ENCODE measurements around the gene E4F1. TPM values are rescaled to one million over a fixed set of nuclear protein-coding genes. Genes with fewer than 3 reads are reported as not detected.

Gene E4F1
- polyA plus RNA-seq, 2 donors: 19.9 to 31.0 TPM

GRCh38 chr16:2187212-2187611 lies 36.2 kb upstream of the E4F1 start:
- Histone ChIP-seq H3K4me3 (ENCODE audit: low read depth in 1 of 2, low read length in 2 of 2) (no peak overlapping the region), H3K36me3 (ENCODE audit: control insufficient read depth in 2 of 2, insufficient read depth in 2 of 2, low read length in 1 of 2) (no peaks in the 10 kb centered on the region), H3K27me3 (ENCODE audit: control insufficient read depth in 1 of 2, insufficient read depth in 2 of 2, low read length in 2 of 2) (no peaks in the 10 kb centered on the region), H3K27ac (ENCODE audit: low read depth in 2 of 2, low read length in 1 of 2) (no peak overlapping the region), H3K4me1 (ENCODE audit: control insufficient read depth in 2 of 2, insufficient read depth in 2 of 2, low read length in 1 of 2) (peaks cover 0 to 7% of the 10 kb centered on the region in 2 donors), H3K9me3 (ENCODE audit: control insufficient read depth in 2 of 2, insufficient read depth in 1 of 2, low read depth in 1 of 2, low read length in 1 of 2) (peaks cover 0 to under 1% of the 10 kb centered on the region in 2 donors)
- 78% methylated on average over 17 of the region's 17 CpGs for WGBS, 2 donors

- peaks cover 0 to 7% of the 10 kb centered on the region in 2 donors for H3K4me1 ChIP-seq (ENCODE audit: control insufficient read depth in 2 of 2, insufficient read depth in 2 of 2, low read length in 1 of 2)
- no peak overlapping the region for H3K27ac ChIP-seq (ENCODE audit: low read depth in 2 of 2, low read length in 1 of 2)
- no peak overlapping the region for H3K4me3 ChIP-seq (ENCODE audit: low read depth in 1 of 2, low read length in 2 of 2)
- H3K27me3 ChIP-seq (ENCODE audit: control insufficient read depth in 1 of 2, insufficient read depth in 2 of 2, low read length in 2 of 2): no peaks in the 10 kb centered on the region
- 91% methylated on average over 8 of the region's 8 CpGs for WGBS, 2 donors
- no peaks in the 10 kb centered on the region for H3K9me3 ChIP-seq (ENCODE audit: control insufficient read depth in 2 of 2, insufficient read depth in 1 of 2, low read depth in 1 of 2, low read length in 1 of 2)
- no peaks in the 10 kb centered on the region for H3K36me3 ChIP-seq (ENCODE audit: control insufficient read depth in 2 of 2, insufficient read depth in 2 of 2, low read length in 1 of 2)
Observed at GRCh38 chr16:2188395-2188794, 35.0 kb upstream of the E4F1 start.

GRCh38 chr16:2189252-2189893 lies 34.0 kb upstream of the E4F1 start:
- WGBS, 2 donors: 89 to 93% methylated on average over 25 of the region's 25 CpGs
- Histone ChIP-seq H3K27ac (ENCODE audit: low read depth in 2 of 2, low read length in 1 of 2) (no peak overlapping the region), H3K4me3 (ENCODE audit: low read depth in 1 of 2, low read length in 2 of 2) (no peak overlapping the region), H3K27me3 (ENCODE audit: control insufficient read depth in 1 of 2, insufficient read depth in 2 of 2, low read length in 2 of 2) (no peaks in the 10 kb centered on the region), H3K4me1 (ENCODE audit: control insufficient read depth in 2 of 2, insufficient read depth in 2 of 2, low read length in 1 of 2) (peaks cover 0 to 7% of the 10 kb centered on the region in 2 donors), H3K36me3 (ENCODE audit: control insufficient read depth in 2 of 2, insufficient read depth in 2 of 2, low read length in 1 of 2) (no peaks in the 10 kb centered on the region), H3K9me3 (ENCODE audit: control insufficient read depth in 2 of 2, insufficient read depth in 1 of 2, low read depth in 1 of 2, low read length in 1 of 2) (no peaks in the 10 kb centered on the region)

GRCh38 chr16:2190002-2190658 lies 33.3 kb upstream of the E4F1 start:
- no peak overlapping the region for H3K27ac ChIP-seq (ENCODE audit: low read depth in 2 of 2, low read length in 1 of 2)
- WGBS, 2 donors: 61 to 62% methylated on average over 24 of the region's 24 CpGs
- H3K27me3 ChIP-seq (ENCODE audit: control insufficient read depth in 1 of 2, insufficient read depth in 2 of 2, low read length in 2 of 2): no peaks in the 10 kb centered on the region
- peaks cover 0 to 2% of the 10 kb centered on the region in 2 donors for H3K9me3 ChIP-seq (ENCODE audit: control insufficient read depth in 2 of 2, insufficient read depth in 1 of 2, low read depth in 1 of 2, low read length in 1 of 2)
- H3K36me3 ChIP-seq (ENCODE audit: control insufficient read depth in 2 of 2, insufficient read depth in 2 of 2, low read length in 1 of 2): no peaks in the 10 kb centered on the region
- peaks cover 0 to 7% of the 10 kb centered on the region in 2 donors for H3K4me1 ChIP-seq (ENCODE audit: control insufficient read depth in 2 of 2, insufficient read depth in 2 of 2, low read length in 1 of 2)
- H3K4me3 ChIP-seq (ENCODE audit: low read depth in 1 of 2, low read length in 2 of 2): no peak overlapping the region

GRCh38 chr16:2190659-2191445 lies 32.5 kb upstream of the E4F1 start:
- H3K4me3 ChIP-seq (ENCODE audit: low read depth in 1 of 2, low read length in 2 of 2): no peak overlapping the region
- H3K27ac ChIP-seq (ENCODE audit: low read depth in 2 of 2, low read length in 1 of 2): no peak overlapping the region
- 58 to 64% methylated on average over 24 to 25 of the region's 25 CpGs for WGBS, 2 donors
- peaks cover 0 to 2% of the 10 kb centered on the region in 2 donors for H3K27me3 ChIP-seq (ENCODE audit: control insufficient read depth in 1 of 2, insufficient read depth in 2 of 2, low read length in 2 of 2)
- peaks cover 0 to 2% of the 10 kb centered on the region in 2 donors for H3K9me3 ChIP-seq (ENCODE audit: control insufficient read depth in 2 of 2, insufficient read depth in 1 of 2, low read depth in 1 of 2, low read length in 1 of 2)
- H3K4me1 ChIP-seq (ENCODE audit: control insufficient read depth in 2 of 2, insufficient read depth in 2 of 2, low read length in 1 of 2): peaks cover 2 to 12% of the 10 kb centered on the region in 2 donors
- H3K36me3 ChIP-seq (ENCODE audit: control insufficient read depth in 2 of 2, insufficient read depth in 2 of 2, low read length in 1 of 2): no peaks in the 10 kb centered on the region

GRCh38 chr16:2191446-2191706 lies 32.0 kb upstream of the E4F1 start:
- peaks cover 0 to 6% of the 10 kb centered on the region in 2 donors for H3K27me3 ChIP-seq (ENCODE audit: control insufficient read depth in 1 of 2, insufficient read depth in 2 of 2, low read length in 2 of 2)
- no peaks in the 10 kb centered on the region for H3K36me3 ChIP-seq (ENCODE audit: control insufficient read depth in 2 of 2, insufficient read depth in 2 of 2, low read length in 1 of 2)
- peaks cover 0 to 2% of the 10 kb centered on the region in 2 donors for H3K9me3 ChIP-seq (ENCODE audit: control insufficient read depth in 2 of 2, insufficient read depth in 1 of 2, low read depth in 1 of 2, low read length in 1 of 2)
- no peak overlapping the region for H3K27ac ChIP-seq (ENCODE audit: low read depth in 2 of 2, low read length in 1 of 2)
- WGBS, 2 donors: 60 to 62% methylated on average over 11 of the region's 11 CpGs
- H3K4me3 ChIP-seq (ENCODE audit: low read depth in 1 of 2, low read length in 2 of 2): no peak overlapping the region
- peaks cover 2 to 14% of the 10 kb centered on the region in 2 donors for H3K4me1 ChIP-seq (ENCODE audit: control insufficient read depth in 2 of 2, insufficient read depth in 2 of 2, low read length in 1 of 2)

GRCh38 chr16:2194166-2194834 lies 29.1 kb upstream of the E4F1 start:
- no peak overlapping the region for H3K27ac ChIP-seq (ENCODE audit: low read depth in 2 of 2, low read length in 1 of 2)
- H3K4me3 ChIP-seq (ENCODE audit: low read depth in 1 of 2, low read length in 2 of 2): no peak overlapping the region
- peaks cover 2 to 14% of the 10 kb centered on the region in 2 donors for H3K4me1 ChIP-seq (ENCODE audit: control insufficient read depth in 2 of 2, insufficient read depth in 2 of 2, low read length in 1 of 2)
- WGBS, 2 donors: 41 to 43% methylated on average over 16 of the region's 16 CpGs
- no peaks in the 10 kb centered on the region for H3K36me3 ChIP-seq (ENCODE audit: control insufficient read depth in 2 of 2, insufficient read depth in 2 of 2, low read length in 1 of 2)
- H3K9me3 ChIP-seq (ENCODE audit: control insufficient read depth in 2 of 2, insufficient read depth in 1 of 2, low read depth in 1 of 2, low read length in 1 of 2): peaks cover 0 to 2% of the 10 kb centered on the region in 2 donors
- H3K27me3 ChIP-seq (ENCODE audit: control insufficient read depth in 1 of 2, insufficient read depth in 2 of 2, low read length in 2 of 2): peaks cover 0 to 6% of the 10 kb centered on the region in 2 donors

- WGBS, 2 donors: 15 to 17% methylated on average over 10 of the region's 10 CpGs
- Histone ChIP-seq H3K27me3 (ENCODE audit: control insufficient read depth in 1 of 2, insufficient read depth in 2 of 2, low read length in 2 of 2) (peaks cover 0 to 6% of the 10 kb centered on the region in 2 donors), H3K36me3 (ENCODE audit: control insufficient read depth in 2 of 2, insufficient read depth in 2 of 2, low read length in 1 of 2) (no peaks in the 10 kb centered on the region), H3K4me1 (ENCODE audit: control insufficient read depth in 2 of 2, insufficient read depth in 2 of 2, low read length in 1 of 2) (peaks cover 2 to 13% of the 10 kb centered on the region in 2 donors), H3K27ac (ENCODE audit: low read depth in 2 of 2, low read length in 1 of 2) (no peak overlapping the region), H3K9me3 (ENCODE audit: control insufficient read depth in 2 of 2, insufficient read depth in 1 of 2, low read depth in 1 of 2, low read length in 1 of 2) (peaks cover 0 to 2% of the 10 kb centered on the region in 2 donors), H3K4me3 (ENCODE audit: low read depth in 1 of 2, low read length in 2 of 2) (no peak overlapping the region)
Observed at GRCh38 chr16:2194852-2195321, 28.5 kb upstream of the E4F1 start.

All from esophagus (tissue), 2 donors.